ENCODE data around the gene SLC6A19. TPM values are rescaled to one million over a fixed set of nuclear protein-coding genes. Genes with fewer than 3 reads are reported as not detected.

SLC6A19 gene
- total RNA-seq, 2 experiments from 2014 or later: not detected

DNA sequence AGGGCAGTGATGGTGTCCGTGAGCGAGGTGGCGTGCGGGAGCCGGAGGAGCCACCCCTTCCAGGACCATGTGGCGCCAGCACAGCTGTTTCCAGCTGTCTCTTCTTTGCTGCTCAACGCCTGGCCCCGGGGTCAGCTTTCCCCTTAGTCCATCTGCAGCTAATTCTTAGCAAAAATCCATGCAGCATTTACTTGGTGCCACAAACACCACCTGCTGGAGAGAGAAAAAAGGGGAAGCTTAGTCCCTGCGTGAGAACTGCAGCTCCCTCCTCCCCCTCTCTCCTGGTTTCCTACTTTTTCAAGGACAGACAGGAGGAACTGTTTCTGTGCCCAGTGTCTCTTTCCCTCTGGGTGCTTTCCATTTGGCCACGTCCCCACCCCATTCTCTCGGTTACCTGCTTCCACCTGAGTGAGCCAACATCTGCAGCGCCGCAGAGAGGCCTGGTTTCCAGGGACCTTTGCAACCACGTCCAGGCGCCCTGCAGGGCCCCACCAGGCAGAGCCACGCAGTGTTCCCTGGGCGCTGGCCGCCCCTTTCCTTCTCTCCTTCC, 3.4 kb downstream of the SLC6A19 start:
- no peak for DNase-seq
- POLR2A ChIA-PET: no interaction called here
- TF ChIP-seq, protein P1, sequence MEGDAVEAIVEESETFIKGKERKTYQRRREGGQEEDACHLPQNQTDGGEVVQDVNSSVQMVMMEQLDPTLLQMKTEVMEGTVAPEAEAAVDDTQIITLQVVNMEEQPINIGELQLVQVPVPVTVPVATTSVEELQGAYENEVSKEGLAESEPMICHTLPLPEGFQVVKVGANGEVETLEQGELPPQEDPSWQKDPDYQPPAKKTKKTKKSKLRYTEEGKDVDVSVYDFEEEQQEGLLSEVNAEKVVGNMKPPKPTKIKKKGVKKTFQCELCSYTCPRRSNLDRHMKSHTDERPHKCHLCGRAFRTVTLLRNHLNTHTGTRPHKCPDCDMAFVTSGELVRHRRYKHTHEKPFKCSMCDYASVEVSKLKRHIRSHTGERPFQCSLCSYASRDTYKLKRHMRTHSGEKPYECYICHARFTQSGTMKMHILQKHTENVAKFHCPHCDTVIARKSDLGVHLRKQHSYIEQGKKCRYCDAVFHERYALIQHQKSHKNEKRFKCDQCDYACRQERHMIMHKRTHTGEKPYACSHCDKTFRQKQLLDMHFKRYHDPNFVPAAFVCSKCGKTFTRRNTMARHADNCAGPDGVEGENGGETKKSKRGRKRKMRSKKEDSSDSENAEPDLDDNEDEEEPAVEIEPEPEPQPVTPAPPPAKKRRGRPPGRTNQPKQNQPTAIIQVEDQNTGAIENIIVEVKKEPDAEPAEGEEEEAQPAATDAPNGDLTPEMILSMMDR (IDR thresholded peaks at IDR 0.05): no peak
- Mint-ChIP-seq H3K9me3 (no peaks in the 10 kb centered on the region), H3K4me1 (ENCODE audit: low read depth) (no peaks in the 10 kb centered on the region), H3K27ac (no peak overlapping the region), H3K27me3 (no peaks in the 10 kb centered on the region), H3K36me3 (ENCODE audit: low read depth) (no peaks in the 10 kb centered on the region), H3K4me3 (no peak overlapping the region)
- ATAC-seq (ENCODE audit: poor library complexity): no peak
- Histone ChIP-seq H3K9me3 (ENCODE audit: control insufficient read depth in 1 of 2, insufficient read depth in 1 of 2, low read length in 2 of 2) (peaks cover 0 to 14% of the 10 kb centered on the region in 2 experiments), H3K27me3 (ENCODE audit: control insufficient read depth in 1 of 2, insufficient read depth in 2 of 2, low read length in 2 of 2) (no peaks in the 10 kb centered on the region), H3K27ac (ENCODE audit: low read depth in 1 of 2, low read length in 2 of 2) (no peak overlapping the region), H3K36me3 (ENCODE audit: insufficient read depth, low read length) (no peaks in the 10 kb centered on the region), H3K4me1 (ENCODE audit: insufficient read depth, low read length) (no peaks in the 10 kb centered on the region), H3K4me3 (ENCODE audit: low read length) (no peak overlapping the region)
- intact Hi-C loops (cut with DNase I, micrococcal nuclease): no loop called here
- CTCF ChIA-PET: no interaction called here

- ChIA-PET POLR2A (interaction anchor here (0.5 kb wide), 1 partner anchor 108 kb away, joined by 3 read pairs; no protein-coding TSS in a partner anchor), CTCF (no interaction called here)
- no peak overlapping the region for H3K4me3 ChIP-seq (ENCODE audit: low read length)
- intact Hi-C loops (cut with DNase I, micrococcal nuclease): no loop called here
- Mint-ChIP-seq H3K27me3 (no peaks in the 10 kb centered on the region), H3K36me3 (ENCODE audit: low read depth) (no peaks in the 10 kb centered on the region), H3K4me3 (no peak overlapping the region), H3K27ac (no peak overlapping the region), H3K9me3 (no peaks in the 10 kb centered on the region), H3K4me1 (ENCODE audit: low read depth) (no peaks in the 10 kb centered on the region)
- DNase-seq: no peak
- no peak for ATAC-seq (ENCODE audit: poor library complexity)
- TF ChIP-seq, protein P1 (IDR thresholded peaks at IDR 0.05): no peak
- H3K9me3 ChIP-seq (ENCODE audit: control insufficient read depth in 1 of 2, insufficient read depth in 1 of 2, low read length in 2 of 2): peaks cover 0 to 8% of the 10 kb centered on the region in 2 experiments
- no peaks in the 10 kb centered on the region for H3K36me3 ChIP-seq (ENCODE audit: insufficient read depth, low read length)
- H3K4me1 ChIP-seq (ENCODE audit: insufficient read depth, low read length): no peaks in the 10 kb centered on the region
- no peaks in the 10 kb centered on the region for H3K27me3 ChIP-seq (ENCODE audit: control insufficient read depth in 1 of 2, insufficient read depth in 2 of 2, low read length in 2 of 2)
- H3K27ac ChIP-seq (ENCODE audit: low read depth in 1 of 2, low read length in 2 of 2): no peak overlapping the region
Observed at GRCh38 chr5:1205255-1206180, 4.1 kb downstream of the SLC6A19 start.

DNA sequence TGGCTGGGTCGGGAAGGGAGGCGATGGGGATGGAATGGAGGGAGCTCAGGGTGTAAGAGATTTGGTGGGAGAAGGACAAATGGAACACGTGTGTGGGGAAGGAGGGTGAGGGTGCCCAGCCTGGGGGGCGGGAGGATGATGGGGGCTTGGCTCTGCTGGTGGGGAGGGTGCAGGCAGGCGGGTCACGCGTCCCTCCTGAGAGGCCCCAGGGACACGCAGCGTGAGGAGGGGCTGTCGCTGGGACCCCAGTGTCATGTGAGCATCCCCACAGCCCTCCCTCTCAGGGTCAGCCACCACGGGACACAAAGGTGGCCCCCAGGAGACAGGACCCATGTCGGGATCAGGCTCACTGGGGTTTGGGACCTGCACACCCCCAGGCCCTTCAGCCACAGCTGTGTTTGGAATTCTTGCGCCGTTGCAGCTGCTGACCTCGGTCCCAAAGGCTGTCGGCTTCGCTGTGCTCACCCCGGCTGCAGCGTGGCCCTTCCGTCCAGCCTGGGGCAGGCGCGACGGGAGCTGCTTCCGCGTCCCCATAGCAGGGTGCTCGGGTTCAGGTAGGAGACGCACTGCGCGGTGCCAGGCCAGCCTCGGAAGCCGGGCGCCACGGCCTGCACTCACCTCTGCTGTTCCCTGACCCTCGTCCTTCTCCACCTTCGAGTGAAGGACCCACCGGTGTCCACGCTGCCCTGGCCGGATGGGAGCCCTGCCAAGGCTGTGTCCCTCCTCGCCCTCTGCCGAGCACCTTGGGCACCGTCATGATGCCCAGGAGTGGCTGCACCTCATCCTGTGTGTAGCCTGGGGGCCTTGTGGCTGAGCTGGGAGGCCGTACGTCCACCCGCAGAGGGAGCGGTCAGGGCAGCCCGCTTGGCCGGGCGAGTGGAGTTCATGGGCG, 5.4 kb downstream of the SLC6A19 start:
- Mint-ChIP-seq H3K36me3 (ENCODE audit: low read depth) (no peaks in the 10 kb centered on the region), H3K4me1 (ENCODE audit: low read depth) (no peaks in the 10 kb centered on the region), H3K4me3 (no peak overlapping the region), H3K27me3 (no peaks in the 10 kb centered on the region), H3K27ac (no peak overlapping the region), H3K9me3 (no peaks in the 10 kb centered on the region)
- Histone ChIP-seq H3K36me3 (ENCODE audit: insufficient read depth, low read length) (no peaks in the 10 kb centered on the region), H3K4me3 (ENCODE audit: low read length) (no peak overlapping the region), H3K9me3 (ENCODE audit: control insufficient read depth in 1 of 2, insufficient read depth in 1 of 2, low read length in 2 of 2) (peaks cover 0 to 6% of the 10 kb centered on the region in 2 experiments), H3K27ac (ENCODE audit: low read depth in 1 of 2, low read length in 2 of 2) (no peak overlapping the region), H3K27me3 (ENCODE audit: control insufficient read depth in 1 of 2, insufficient read depth in 2 of 2, low read length in 2 of 2) (no peaks in the 10 kb centered on the region), H3K4me1 (ENCODE audit: insufficient read depth, low read length) (no peaks in the 10 kb centered on the region)
- ChIA-PET POLR2A (no interaction called here), CTCF (no interaction called here)
- intact Hi-C loops (cut with DNase I, micrococcal nuclease): no loop called here
- TF ChIP-seq, protein P1 (IDR thresholded peaks at IDR 0.05): no peak
- ATAC-seq (ENCODE audit: poor library complexity): no peak
- no peak for DNase-seq
